ENCODE data around the gene RPS6KA3. TPM values are rescaled to one million over a fixed set of nuclear protein-coding genes. Genes with fewer than 3 reads are reported as not detected.

The RPS6KA3 gene
- total and polyA plus RNA-seq, 4 donors, result 12.5 to 81.4 (median 39.3) TPM

GRCh38 chrX:20244931-20245330, 21.8 kb downstream of the RPS6KA3 start:
- no peak overlapping the region for H3K9ac ChIP-seq (ENCODE audit: insufficient read depth in 1 of 2, low read length in 2 of 2)
- TF ChIP-seq, protein P1, sequence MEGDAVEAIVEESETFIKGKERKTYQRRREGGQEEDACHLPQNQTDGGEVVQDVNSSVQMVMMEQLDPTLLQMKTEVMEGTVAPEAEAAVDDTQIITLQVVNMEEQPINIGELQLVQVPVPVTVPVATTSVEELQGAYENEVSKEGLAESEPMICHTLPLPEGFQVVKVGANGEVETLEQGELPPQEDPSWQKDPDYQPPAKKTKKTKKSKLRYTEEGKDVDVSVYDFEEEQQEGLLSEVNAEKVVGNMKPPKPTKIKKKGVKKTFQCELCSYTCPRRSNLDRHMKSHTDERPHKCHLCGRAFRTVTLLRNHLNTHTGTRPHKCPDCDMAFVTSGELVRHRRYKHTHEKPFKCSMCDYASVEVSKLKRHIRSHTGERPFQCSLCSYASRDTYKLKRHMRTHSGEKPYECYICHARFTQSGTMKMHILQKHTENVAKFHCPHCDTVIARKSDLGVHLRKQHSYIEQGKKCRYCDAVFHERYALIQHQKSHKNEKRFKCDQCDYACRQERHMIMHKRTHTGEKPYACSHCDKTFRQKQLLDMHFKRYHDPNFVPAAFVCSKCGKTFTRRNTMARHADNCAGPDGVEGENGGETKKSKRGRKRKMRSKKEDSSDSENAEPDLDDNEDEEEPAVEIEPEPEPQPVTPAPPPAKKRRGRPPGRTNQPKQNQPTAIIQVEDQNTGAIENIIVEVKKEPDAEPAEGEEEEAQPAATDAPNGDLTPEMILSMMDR (IDR thresholded peaks at IDR 0.05; ENCODE audit: control extremely low read depth, extremely low read depth), result no peak
- H3K27ac ChIP-seq (ENCODE audit: low read depth in 1 of 2, low read length in 1 of 2), result no peak overlapping the region
- H3K4me3 ChIP-seq, result no peak overlapping the region
- H3K36me3 ChIP-seq (ENCODE audit: control insufficient read depth in 4 of 4, insufficient read depth in 4 of 4, low read length in 4 of 4), result no peaks in the 10 kb centered on the region
- DNase-seq, result peak; percentile 38 to 78 (median 69)
- WGBS, 2 donors, result 68 to 74% methylated on average over 2 of the region's 2 CpGs
- H3K4me1 ChIP-seq (ENCODE audit: control insufficient read depth in 5 of 5, insufficient read depth in 5 of 5, low read length in 5 of 5), result no peaks in the 10 kb centered on the region
- peaks cover 0 to 30% (median 7%) of the 10 kb centered on the region in 3 donors for H3K27me3 ChIP-seq (ENCODE audit: control insufficient read depth in 3 of 3, insufficient read depth in 3 of 3, low read length in 2 of 3)
- ATAC-seq (ENCODE audit: insufficient read depth, low FRiP score), result no peak
- peaks cover 0 to 2% (median 0%) of the 10 kb centered on the region in 4 donors for H3K9me3 ChIP-seq (ENCODE audit: control insufficient read depth in 4 of 4, insufficient read depth in 3 of 4, low read length in 3 of 4)

- Histone ChIP-seq H3K27me3 (ENCODE audit: control insufficient read depth in 3 of 3, insufficient read depth in 3 of 3, low read length in 2 of 3) (peaks cover 0 to 40% (median 4%) of the 10 kb centered on the region in 3 donors), H3K36me3 (ENCODE audit: control insufficient read depth in 4 of 4, insufficient read depth in 4 of 4, low read length in 4 of 4) (no peaks in the 10 kb centered on the region), H3K27ac (ENCODE audit: low read depth in 1 of 2, low read length in 1 of 2) (no peak overlapping the region), H3K9me3 (ENCODE audit: control insufficient read depth in 4 of 4, insufficient read depth in 3 of 4, low read length in 3 of 4) (peaks cover 0 to 3% (median 1%) of the 10 kb centered on the region in 4 donors), H3K4me1 (ENCODE audit: control insufficient read depth in 5 of 5, insufficient read depth in 5 of 5, low read length in 5 of 5) (no peaks in the 10 kb centered on the region), H3K9ac (ENCODE audit: insufficient read depth in 1 of 2, low read length in 2 of 2) (no peak overlapping the region), H3K4me3 (no peak overlapping the region)
- ATAC-seq (ENCODE audit: insufficient read depth, low FRiP score) (no peak), DNase-seq (no peak)
- TF ChIP-seq, protein P1 (IDR thresholded peaks at IDR 0.05; ENCODE audit: control extremely low read depth, extremely low read depth), result no peak
These were observed 26.5 kb downstream of the RPS6KA3 start for GRCh38 chrX:20240201-20240600.

DNA sequence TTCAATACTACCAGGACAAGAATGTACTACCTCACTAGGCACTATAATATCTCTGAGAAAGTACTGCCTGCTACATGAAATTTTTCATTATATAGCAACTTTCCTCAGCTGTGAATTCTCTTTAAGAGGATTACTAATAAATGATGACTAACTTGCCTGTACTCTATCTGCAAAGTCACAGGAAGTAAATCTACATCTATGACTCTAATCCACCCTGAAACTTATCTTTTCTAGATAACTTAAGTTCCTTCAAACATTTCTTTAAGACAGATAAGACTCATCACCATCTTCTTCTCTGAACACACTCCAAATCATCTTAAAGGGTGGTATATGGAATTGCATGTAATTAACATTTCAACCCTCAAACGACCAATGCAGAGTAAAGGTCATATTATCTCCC, 28.8 kb downstream of the RPS6KA3 start:
- Histone ChIP-seq H3K36me3 (ENCODE audit: control insufficient read depth in 4 of 4, insufficient read depth in 4 of 4, low read length in 4 of 4) (no peaks in the 10 kb centered on the region), H3K9ac (ENCODE audit: insufficient read depth in 1 of 2, low read length in 2 of 2) (no peak overlapping the region), H3K27me3 (ENCODE audit: control insufficient read depth in 3 of 3, insufficient read depth in 3 of 3, low read length in 2 of 3) (peaks cover 0 to 38% (median 4%) of the 10 kb centered on the region in 3 donors), H3K9me3 (ENCODE audit: control insufficient read depth in 4 of 4, insufficient read depth in 3 of 4, low read length in 3 of 4) (peaks cover 0 to 3% (median 1%) of the 10 kb centered on the region in 4 donors), H3K27ac (ENCODE audit: low read depth in 1 of 2, low read length in 1 of 2) (no peak overlapping the region), H3K4me1 (ENCODE audit: control insufficient read depth in 5 of 5, insufficient read depth in 5 of 5, low read length in 5 of 5) (no peaks in the 10 kb centered on the region), H3K4me3 (no peak overlapping the region)
- TF ChIP-seq, protein P1 (IDR thresholded peaks at IDR 0.05; ENCODE audit: control extremely low read depth, extremely low read depth), result no peak
- WGBS, 2 donors, result 34 to 50% methylated on average over 1 of the region's 1 CpG
- DNase-seq (no peak), ATAC-seq (ENCODE audit: insufficient read depth, low FRiP score) (no peak)

DNA sequence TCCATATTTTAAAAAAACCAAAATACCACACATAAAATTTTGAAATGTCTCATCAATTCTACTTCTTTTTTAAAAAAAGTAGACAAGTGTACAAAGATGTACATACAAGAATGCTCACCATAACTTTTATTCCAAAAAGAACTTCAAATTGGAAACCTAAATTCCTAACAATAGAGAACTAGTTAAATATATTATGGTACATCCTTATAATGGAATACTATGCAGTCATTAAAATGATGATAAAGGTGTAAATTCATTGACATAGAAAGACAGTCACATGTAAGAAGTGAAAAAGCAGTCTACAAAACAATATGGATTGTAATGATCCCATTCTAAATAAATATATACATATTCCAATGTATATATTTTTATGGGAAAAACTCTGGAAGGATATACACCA, 31.0 kb downstream of the RPS6KA3 start:
- ATAC-seq (ENCODE audit: insufficient read depth, low FRiP score) (no peak), DNase-seq (no peak)
- H3K9me3 ChIP-seq (ENCODE audit: control insufficient read depth in 4 of 4, insufficient read depth in 3 of 4, low read length in 3 of 4), result peaks cover 0 to 3% (median 0%) of the 10 kb centered on the region in 4 donors
- H3K27ac ChIP-seq (ENCODE audit: low read depth in 1 of 2, low read length in 1 of 2), result no peak overlapping the region
- peaks cover 0 to 1% (median 0%) of the 10 kb centered on the region in 4 donors for H3K36me3 ChIP-seq (ENCODE audit: control insufficient read depth in 4 of 4, insufficient read depth in 4 of 4, low read length in 4 of 4)
- TF ChIP-seq, protein P1 (IDR thresholded peaks at IDR 0.05; ENCODE audit: control extremely low read depth, extremely low read depth), result no peak
- no peaks in the 10 kb centered on the region for H3K4me1 ChIP-seq (ENCODE audit: control insufficient read depth in 5 of 5, insufficient read depth in 5 of 5, low read length in 5 of 5)
- H3K4me3 ChIP-seq, result no peak overlapping the region
- no peak overlapping the region for H3K9ac ChIP-seq (ENCODE audit: insufficient read depth in 1 of 2, low read length in 2 of 2)
- H3K27me3 ChIP-seq (ENCODE audit: control insufficient read depth in 3 of 3, insufficient read depth in 3 of 3, low read length in 2 of 3), result peaks cover 0 to 45% (median 9%) of the 10 kb centered on the region in 3 donors
